H1 (cell line): ENCODE results near the gene TACC2. TPM values are rescaled to one million over a fixed set of nuclear protein-coding genes. Genes with fewer than 3 reads are reported as not detected.

Experiments
- CTCF ChIA-PET: fragments of 300-600 bp; sonication (Branson Sonifier 250); formaldehyde crosslinking; loops from one replicate; lab custom pipeline; 2021; ENCODE audit not compliant: partially characterized antibody; lab: Charles Lee
- POLR2A ChIA-PET: fragments of 300-600 bp; sonication (Branson Sonifier 250); formaldehyde crosslinking; loops from one replicate; lab custom pipeline; 2021; ENCODE audit warnings: inconsistent platforms; ENCODE audit not compliant: partially characterized antibody; lab: Charles Lee
- DNase-seq, 2 experiments: peaks; one replicate each; pipeline versions ENCODE4 v3.0.0 to v3.0.0-alpha.2; 2010 to 2022; ENCODE audit warnings: low spot score in 2 of 2, low read depth in 1 of 2, mixed read lengths in 1 of 2
- FAIRE-seq: peaks from 2 replicates; lab custom pipeline; 2011; peaks lifted over from hg19 to GRCh38; lab: Jason Lieb, UNC
- H2AFZ ChIP-seq: 2 replicates; pipeline ENCODE4 v1.8.1; 2012; ENCODE audit warnings: low read length, inconsistent platforms
- H2AK5ac ChIP-seq: 2 replicates; pipeline ENCODE4 v1.6.1; 2013; ENCODE audit warnings: low read depth, low read length
- H2BK120ac ChIP-seq: replicated peaks from 2 replicates; pipeline ENCODE3; 2013; ENCODE audit warnings: low read depth, low read length, inconsistent platforms
- H2BK12ac ChIP-seq: 2 replicates; pipeline ENCODE4 v1.6.1; 2013; ENCODE audit warnings: low read depth, low read length
- H2BK15ac ChIP-seq: 2 replicates; pipeline ENCODE4 v1.6.1; 2013; ENCODE audit warnings: low read length
- H2BK20ac ChIP-seq: 2 replicates; pipeline ENCODE4 v1.6.1; 2013; ENCODE audit warnings: low read length
- H2BK5ac ChIP-seq: 2 replicates; pipeline ENCODE4 v1.6.1; 2013; ENCODE audit warnings: low read depth, low read length
- H3K14ac ChIP-seq: 2 replicates; pipeline ENCODE4 v1.6.1; 2013; ENCODE audit warnings: inconsistent platforms; ENCODE audit not compliant: insufficient read length
- H3K18ac ChIP-seq: 2 replicates; pipeline ENCODE4 v1.6.1; 2013; ENCODE audit warnings: low read length; ENCODE audit errors: extremely low read depth
- H3K23ac ChIP-seq: 2 replicates; pipeline ENCODE4 v1.6.1; 2013; ENCODE audit warnings: inconsistent platforms; ENCODE audit not compliant: insufficient read length
- H3K23me2 ChIP-seq: 2 replicates; pipeline ENCODE4 v1.6.1; 2013; ENCODE audit warnings: low read depth, low read length
- H3K27ac ChIP-seq: 2 replicates; pipeline ENCODE4 v1.6.1; 2011; ENCODE audit warnings: low read depth, low read length, inconsistent platforms
- H3K27me3 ChIP-seq, 4 experiments: replicated peaks in 1 of 4; 1 replicate in 1 of 4; 2 replicates in 3 of 4; pipeline versions ENCODE4 v1.6.1 to v1.8.1; 2011 to 2013; ENCODE audit warnings: low read length in 3 of 4, mild to moderate bottlenecking in 3 of 4, inconsistent platforms in 2 of 4, mixed read lengths in 2 of 4, moderate library complexity in 1 of 4; ENCODE audit not compliant: control insufficient read depth in 3 of 4, insufficient read depth in 3 of 4; ENCODE audit errors: extremely low read depth in 1 of 4
- H3K36me3 ChIP-seq, 4 experiments: 2 replicates each; pipeline versions ENCODE4 v1.6.1 to v1.8.1; 2011 to 2013; ENCODE audit warnings: mild to moderate bottlenecking in 4 of 4, low read length in 3 of 4, moderate library complexity in 2 of 4, control low read depth in 1 of 4, inconsistent platforms in 1 of 4; ENCODE audit not compliant: insufficient read depth in 4 of 4, control insufficient read depth in 2 of 4
- H3K4ac ChIP-seq: replicated peaks from 2 replicates; pipeline ENCODE3; 2013; ENCODE audit warnings: low read length, low read depth, mixed read lengths, inconsistent platforms; ENCODE audit not compliant: insufficient read length
- H3K4me1 ChIP-seq, 4 experiments: replicated peaks in 1 of 4; 1 replicate in 1 of 4; 2 replicates in 3 of 4; pipeline versions ENCODE4 v1.6.1 to v1.8.1; 2011 to 2013; ENCODE audit warnings: low read length in 3 of 4, inconsistent platforms in 2 of 4, mixed read lengths in 1 of 4; ENCODE audit not compliant: insufficient read depth in 4 of 4, control insufficient read depth in 3 of 4
- H3K4me2 ChIP-seq, 2 experiments: 2 replicates each; pipeline versions ENCODE4 v1.6.1 to v1.8.1; 2011 to 2013; ENCODE audit warnings: low read depth in 2 of 2, low read length in 2 of 2, control low read depth in 1 of 2, inconsistent platforms in 1 of 2, mild to moderate bottlenecking in 1 of 2; ENCODE audit not compliant: insufficient read depth in 1 of 2
- H3K4me3 ChIP-seq, 4 experiments: fragments of 200-600, 300-600 bp in 1 of 4; sonication (generic), shearing (Covaris generic), sonication (Bioruptor Twin) in 1 of 4; 2 replicates each; pipeline versions ENCODE4 v1.5.1 to v1.8.1; 2011 to 2016; ENCODE audit warnings: low read length in 4 of 4, low read depth in 3 of 4, control low read depth in 2 of 4, inconsistent platforms in 2 of 4, mild to moderate bottlenecking in 2 of 4, mixed read lengths in 1 of 4, moderate library complexity in 1 of 4; ENCODE audit not compliant: insufficient read depth in 2 of 4; ENCODE audit errors: extremely low read depth in 1 of 4
- H3K56ac ChIP-seq: replicated peaks from 2 replicates; pipeline ENCODE3; 2013; ENCODE audit warnings: low read depth, mild to moderate bottlenecking, mixed read lengths, low read length, inconsistent platforms; ENCODE audit not compliant: insufficient read length
- H3K79me1 ChIP-seq: 2 replicates; pipeline ENCODE4 v1.6.1; 2013; ENCODE audit warnings: low read depth, low read length, control low read depth
- H3K79me2 ChIP-seq, 2 experiments: 2 replicates each; pipeline versions ENCODE4 v1.6.1 to v1.8.1; 2012 to 2013; ENCODE audit warnings: low read length in 2 of 2, mild to moderate bottlenecking in 2 of 2, inconsistent platforms in 1 of 2; ENCODE audit not compliant: insufficient read depth in 2 of 2, control insufficient read depth in 1 of 2
- H3K9ac ChIP-seq, 4 experiments: replicated peaks in 1 of 4; 1 replicate in 1 of 4; 2 replicates in 3 of 4; pipeline versions ENCODE4 v1.6.1 to v1.8.1; 2011 to 2013; ENCODE audit warnings: low read depth in 3 of 4, low read length in 3 of 4, control low read depth in 2 of 4, mild to moderate bottlenecking in 2 of 4, moderate library complexity in 2 of 4, inconsistent platforms in 1 of 4; ENCODE audit errors: extremely low read depth in 1 of 4
- H3K9me3 ChIP-seq, 2 experiments: 2 replicates each; pipeline versions ENCODE4 v1.6.1 to v1.8.1; 2012 to 2013; ENCODE audit warnings: mild to moderate bottlenecking in 2 of 2, moderate library complexity in 2 of 2, control low read depth in 1 of 2, inconsistent platforms in 1 of 2, low read depth in 1 of 2, low read length in 1 of 2, mixed read lengths in 1 of 2; ENCODE audit not compliant: insufficient read depth in 2 of 2
- H4K20me1 ChIP-seq, 2 experiments: replicated peaks in 1 of 2; 2 replicates each; pipeline versions ENCODE3 to v1.8.1; 2011 to 2013; ENCODE audit warnings: inconsistent platforms in 2 of 2, low read length in 2 of 2, mild to moderate bottlenecking in 1 of 2; ENCODE audit not compliant: insufficient read depth in 2 of 2, control insufficient read depth in 1 of 2
- H4K5ac ChIP-seq: 2 replicates; pipeline ENCODE4 v1.6.1; 2013; ENCODE audit warnings: low read length, low read depth, mixed read lengths, inconsistent platforms; ENCODE audit not compliant: insufficient read length
- H4K8ac ChIP-seq: 2 replicates; pipeline ENCODE4 v1.8.0; 2013; ENCODE audit warnings: mild to moderate bottlenecking, moderate library complexity, low read length, inconsistent platforms; ENCODE audit not compliant: insufficient read depth; ENCODE audit errors: extremely low read depth
- H4K91ac ChIP-seq: replicated peaks from 2 replicates; pipeline ENCODE3; 2013; ENCODE audit warnings: low read length, mixed read lengths, inconsistent platforms; ENCODE audit not compliant: insufficient read length
- CHD2 ChIP-seq: IDR thresholded peaks from 2 replicates; pipeline ENCODE4 v1.6.1; 2012; ENCODE audit warnings: low read length, improper control_type of control experiment
- CTBP2 ChIP-seq: IDR thresholded peaks from 2 replicates; pipeline ENCODE4 v1.7.0; 2011; ENCODE audit warnings: borderline replicate concordance, mild to moderate bottlenecking, moderate library complexity, mixed read lengths, low read length; ENCODE audit not compliant: insufficient read depth, insufficient read length
- GABPA ChIP-seq: IDR thresholded peaks from 2 replicates; pipeline ENCODE4 v1.6.1; 2011; ENCODE audit warnings: mild to moderate bottlenecking, low read length, moderate library complexity, borderline replicate concordance; ENCODE audit not compliant: insufficient read depth
- HDAC2 ChIP-seq, 2 experiments: fragments of 300-600 bp in 1 of 2; sonication (generic) in 1 of 2; IDR thresholded peaks; 2 replicates each; pipeline ENCODE4 v1.6.1; 2011 to 2012; ENCODE audit warnings: low read depth in 2 of 2, low read length in 2 of 2, mild to moderate bottlenecking in 2 of 2, moderate library complexity in 2 of 2, borderline replicate concordance in 1 of 2, inconsistent platforms in 1 of 2
- KDM4A ChIP-seq: IDR thresholded peaks from one replicate; pipeline ENCODE4 v1.7.1; 2012; ENCODE audit warnings: low read depth, mild to moderate bottlenecking, moderate library complexity, low read length, inconsistent platforms; ENCODE audit not compliant: severe bottlenecking
- MAFK ChIP-seq: IDR thresholded peaks from 2 replicates; pipeline ENCODE4 v1.6.1; 2012; ENCODE audit warnings: low read depth, mild to moderate bottlenecking, improper control_type of control experiment, low read length
- POU5F1 ChIP-seq: IDR thresholded peaks from 2 replicates; pipeline ENCODE4 v1.6.1; 2011; ENCODE audit warnings: low read depth, mild to moderate bottlenecking, low read length, moderate library complexity
- RBBP5 ChIP-seq: IDR thresholded peaks from 2 replicates; pipeline ENCODE4 v1.7.1; 2012; ENCODE audit warnings: low read depth, mild to moderate bottlenecking, inconsistent platforms, low read length, moderate library complexity, borderline replicate concordance
- RXRA ChIP-seq: IDR thresholded peaks from 2 replicates; pipeline ENCODE4 v1.6.1; 2011; ENCODE audit warnings: low read depth, mild to moderate bottlenecking, low read length, moderate library complexity; ENCODE audit not compliant: insufficient read depth
- SIN3A ChIP-seq, 2 experiments: IDR thresholded peaks in 1 of 2; conservative IDR thresholded peaks in 1 of 2; 2 replicates each; pipeline ENCODE4 v1.6.1; 2011 to 2012; ENCODE audit warnings: low read length in 2 of 2, improper control_type of control experiment in 1 of 2, low read depth in 1 of 2, mild to moderate bottlenecking in 1 of 2
- SIRT6 ChIP-seq: IDR thresholded peaks from one replicate; pipeline ENCODE4 v1.7.1; 2012; ENCODE audit warnings: low read length, inconsistent platforms
- SRF ChIP-seq: IDR thresholded peaks from 2 replicates; pipeline ENCODE4 v1.6.1; 2011; ENCODE audit warnings: mild to moderate bottlenecking, low read depth, low read length, moderate library complexity
- SUZ12 ChIP-seq: fragments of 200-600 bp; sonication (generic); IDR thresholded peaks from 2 replicates; pipeline ENCODE4 v1.6.1; 2012; ENCODE audit warnings: mild to moderate bottlenecking, inconsistent platforms, low read length, moderate library complexity, mixed read lengths
- WGBS, 2 experiments: shearing (Covaris generic) in 1 of 2; methylation state at CpG; one replicate each; pipeline versions ENCODE4 v1.1.6 to v1.1.7; 2013 to 2015; ENCODE audit warnings: low lambda C conversion rate in 2 of 2, mixed read lengths in 2 of 2, inconsistent platforms in 1 of 2, low coverage in 1 of 2, missing lambda C conversion rate in 1 of 2; ENCODE audit not compliant: insufficient replicate concordance in 2 of 2, insufficient coverage in 1 of 2, insufficient read length in 1 of 2; ENCODE audit errors: extremely low coverage in 1 of 2, missing lambda C conversion rate in 1 of 2; 5-methylcytosine and 5-hydroxymethylcytosine counted together
- polyA plus RNA-seq, 7 experiments: library from polyadenylated mRNA; depleted of rRNA in 3 of 7; stranded (reverse) in 5 of 7; unstranded in 2 of 7; fragments of >200 nt in 5 of 7; fragments of 200-250 nt in 2 of 7; gene quantifications; 1 replicate in 5 of 7; 2 replicates in 1 of 7; 4 replicates in 1 of 7; pipeline versions ENCODE4 v1.2.1 to v1.2.3, GENCODE V29; 2011 to 2013; ENCODE audit warnings: missing spikeins in 2 of 7, mixed read lengths in 2 of 7
- total RNA-seq: library from RNA; stranded (reverse); fragmentation: NEBNext Ultra II Directional; extraction: Animal tissue kit (Norgen Biotek cat#: 25700); gene quantifications from 2 replicates; pipeline ENCODE4 v1.2.1, GENCODE V29; 2021

The TACC2 gene
- total and polyA plus RNA-seq, 2 of the 8 experiments (the other 6 are each of a cell fraction or from before 2014, with no cell fraction given), result 21.2 to 46.6 TPM

GRCh38 chr10:121990015-121990677 is 1.2 kb downstream of the TACC2 start:
- Histone ChIP-seq H2BK20ac (no peak overlapping the region), H2BK12ac (no peak overlapping the region), H2AK5ac (no peak overlapping the region), H3K14ac (no peak overlapping the region), H2BK5ac (no peak overlapping the region), H3K4me3 (no peak overlapping the region), H3K4me2 (no peak overlapping the region), H3K56ac (no peak overlapping the region), H3K27ac (no peak overlapping the region), H3K79me2 (no peaks in the 10 kb centered on the region), H2BK120ac (no peak overlapping the region), H3K9ac (no peak overlapping the region), H3K9me3 (no peaks in the 10 kb centered on the region), H2BK15ac (no peak overlapping the region), H4K8ac (no peak overlapping the region), H3K4me1 (peaks cover 1 to 5% (median 3%) of the 10 kb centered on the region in 4 experiments; a peak in 5 of 7 replicates), H4K91ac (no peak overlapping the region), H2AFZ (no peak overlapping the region), H4K5ac (no peak overlapping the region), H3K23me2 (no peaks in the 10 kb centered on the region), H3K79me1 (no peaks in the 10 kb centered on the region), H3K36me3 (no peaks in the 10 kb centered on the region), H3K4ac (no peak overlapping the region), H3K18ac (no peak overlapping the region), H3K27me3 (no peaks in the 10 kb centered on the region), H4K20me1 (no peaks in the 10 kb centered on the region), H3K23ac (no peak overlapping the region)
- DNase-seq (no peak), FAIRE-seq (no peak)
- ChIA-PET POLR2A (no interaction called here), CTCF (interaction anchor here (0.6 to 1.0 kb wide), 2 partner anchors 61 to 166 kb away, joined by 3 read pairs; no protein-coding TSS in a partner anchor)
- WGBS, 2 experiments, result 92% methylated on average over 9 of the region's 9 CpGs; no CpG with 5 or more reads in 1 of the 2 experiments
- TF ChIP-seq POU5F1 (no peak), HDAC2 (IDR thresholded peaks at IDR 0.05; ENCODE audit: borderline replicate concordance in 1 of 2, low read depth in 2 of 2, low read length in 2 of 2) (no peak), SIN3A (conservative IDR thresholded peaks at IDR 0.05 in 1 of 2, IDR thresholded peaks at IDR 0.05 in 1 of 2; ENCODE audit: low read depth in 1 of 2, low read length in 2 of 2) (no peak), SUZ12 (no peak), MAFK (no peak), SIRT6 (no peak), CTBP2 (no peak), CHD2 (no peak), KDM4A (no peak), SRF (no peak), RXRA (no peak), GABPA (no peak), RBBP5 (no peak)
